Myocyte (in vitro differentiated cells): ENCODE data around the gene KSR1. TPM values are rescaled to one million over a fixed set of nuclear protein-coding genes. Genes with fewer than 3 reads are reported as not detected.

Source experiments
- DNase-seq: peaks from one replicate; pipeline ENCODE4 v3.0.0-alpha.2; 2012; ENCODE audit warnings: low read depth
- total RNA-seq: library from RNA; depleted of rRNA; stranded (reverse); fragments of >200 nt; gene quantifications from 2 replicates; pipeline ENCODE4 v1.2.3, GENCODE V29; 2014

The KSR1 gene
- total RNA-seq, 1 donor from 2014 or later: 11.7 TPM

DNA sequence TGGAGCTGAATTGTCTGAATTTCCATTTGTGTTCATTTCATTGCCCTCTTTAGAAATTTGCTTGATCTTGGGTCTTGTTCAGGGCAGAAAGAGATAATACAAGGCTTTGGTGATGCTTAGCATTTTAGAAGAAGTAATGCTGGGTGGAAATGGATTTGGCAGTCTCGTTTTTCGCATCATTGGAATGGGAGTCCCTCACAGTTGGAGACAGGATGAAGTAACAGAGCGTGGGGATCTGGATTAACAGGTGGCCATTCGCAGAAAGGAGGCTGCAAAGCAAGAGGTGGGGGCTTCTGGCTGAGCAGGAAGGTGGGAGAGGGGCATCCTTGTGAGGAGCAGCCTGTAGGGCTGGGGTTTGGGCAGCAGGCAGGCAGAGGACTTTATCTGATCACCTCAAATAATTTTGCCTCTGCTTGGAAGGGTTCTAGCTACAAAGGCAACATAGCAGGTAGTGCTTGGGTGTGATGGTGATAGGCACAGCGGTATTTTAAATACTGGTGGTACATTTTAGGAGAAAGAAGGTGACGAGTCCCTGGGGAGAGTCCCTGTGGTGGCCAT lies 17.0 kb downstream of the KSR1 start:
- DNase-seq: no peak

DNA sequence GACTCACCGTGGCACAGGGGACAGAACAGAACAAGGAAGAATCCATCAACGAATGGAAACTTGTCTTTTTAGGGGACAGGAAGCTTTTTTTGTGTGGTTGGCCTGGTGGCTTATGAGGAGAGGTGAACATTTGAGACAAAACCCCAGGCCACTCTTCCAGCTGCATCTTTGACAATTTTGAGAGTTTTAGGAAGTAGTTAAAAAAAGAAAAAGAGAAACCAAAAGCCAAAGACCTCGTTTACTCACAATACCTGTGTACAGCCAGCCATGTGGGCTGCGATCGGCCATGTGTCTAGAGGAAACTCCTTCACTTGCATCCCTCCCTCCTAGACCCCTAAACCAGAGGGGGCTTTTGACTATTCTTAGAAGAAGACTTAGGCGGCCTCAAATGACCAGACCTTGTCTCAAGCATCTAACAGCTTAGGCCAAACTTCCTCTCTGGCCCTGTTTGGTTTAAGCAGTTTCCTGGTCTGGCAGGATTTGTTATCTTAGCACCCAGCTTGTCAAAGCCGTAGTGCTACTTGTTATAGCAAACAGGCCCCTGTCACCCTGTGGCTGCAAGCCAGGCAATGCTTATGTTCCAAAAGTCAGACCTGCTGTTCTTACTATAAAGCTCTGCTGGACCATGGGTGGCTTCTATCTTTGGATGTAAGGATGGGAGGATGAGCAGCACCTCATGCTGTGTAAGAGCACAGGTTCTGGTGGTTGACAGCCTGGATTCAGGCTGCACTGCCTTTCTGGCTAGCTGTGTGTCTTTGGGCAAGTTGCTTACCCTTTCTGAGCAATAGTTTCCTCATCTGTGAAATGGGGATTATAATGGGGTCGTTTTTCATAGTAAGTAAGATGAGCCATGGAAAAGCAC lies 17.7 kb downstream of the KSR1 start:
- DNase-seq: no peak

DNA sequence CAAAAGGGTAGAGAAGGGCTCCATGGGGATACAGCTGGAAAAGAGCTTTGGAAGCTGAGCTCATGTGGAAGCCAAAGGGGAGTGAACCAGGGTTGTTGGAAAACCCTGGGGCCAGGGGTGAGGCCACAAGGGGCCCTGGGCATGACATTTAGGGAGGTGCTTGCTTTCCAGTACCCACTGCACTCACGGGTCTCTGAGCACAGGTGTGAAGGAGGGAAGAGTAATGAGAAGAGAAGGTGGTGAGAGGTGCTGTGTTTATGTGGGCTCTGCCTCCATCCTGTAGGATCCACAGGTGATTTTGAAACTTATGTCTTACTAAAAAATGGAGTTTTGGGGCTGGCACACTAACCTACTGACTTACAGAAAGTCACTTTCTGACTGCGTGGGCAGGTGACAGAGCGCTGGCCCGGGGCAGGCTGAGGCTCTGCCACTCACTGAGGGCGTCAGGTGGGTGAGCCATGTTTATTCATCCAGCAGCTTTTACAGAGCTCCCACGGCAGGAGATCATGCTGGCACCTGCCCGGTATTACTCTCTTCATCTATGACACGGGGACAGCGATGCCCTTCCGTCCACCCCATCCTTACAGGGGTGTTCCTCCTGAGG lies 18.9 kb downstream of the KSR1 start:
- DNase-seq: no peak

DNA sequence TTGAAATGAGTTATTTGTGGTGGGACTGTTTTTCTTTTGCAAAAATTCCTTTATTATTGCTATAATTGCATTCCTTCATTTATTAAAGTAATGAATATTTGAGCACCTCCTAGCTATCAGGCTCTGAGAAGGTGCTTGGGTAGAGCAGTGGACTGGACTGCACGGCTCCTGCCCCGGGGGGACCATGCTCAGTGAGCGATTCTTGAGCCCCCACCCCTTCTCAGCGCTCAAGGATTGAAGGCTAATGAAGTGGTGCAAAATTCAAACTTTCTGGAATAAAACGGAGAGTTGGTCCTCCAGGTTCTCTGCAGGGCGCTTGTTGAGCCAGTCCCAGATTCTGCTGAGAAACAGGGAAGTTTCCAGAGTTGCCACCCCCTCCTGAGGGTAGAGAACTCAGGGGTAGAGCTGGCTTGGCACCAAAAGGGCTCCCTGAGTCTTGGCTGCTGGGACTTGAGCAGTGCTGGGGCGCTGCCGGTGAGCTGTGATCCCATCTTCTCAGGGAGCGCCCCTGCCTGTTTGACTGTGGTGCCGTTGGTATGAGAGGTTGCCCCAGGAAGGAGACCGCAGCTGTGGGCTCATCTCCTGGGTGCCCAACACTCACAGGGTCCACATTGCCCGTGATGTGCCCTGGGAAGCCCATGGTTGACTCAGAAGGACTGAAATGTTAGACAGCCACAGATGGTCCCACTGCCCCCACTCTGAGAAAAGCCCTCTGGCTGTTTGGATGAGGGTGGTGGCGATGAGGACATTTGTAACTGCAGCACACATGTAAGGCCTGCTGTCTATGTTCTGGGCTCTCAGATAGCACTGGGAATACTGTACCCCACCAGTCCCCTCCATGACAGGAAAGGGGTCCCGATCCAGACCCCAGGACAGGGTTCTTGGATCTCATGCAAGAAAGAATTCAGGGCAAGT lies 20.0 kb downstream of the KSR1 start:
- DNase-seq: peak; percentile 18

DNA sequence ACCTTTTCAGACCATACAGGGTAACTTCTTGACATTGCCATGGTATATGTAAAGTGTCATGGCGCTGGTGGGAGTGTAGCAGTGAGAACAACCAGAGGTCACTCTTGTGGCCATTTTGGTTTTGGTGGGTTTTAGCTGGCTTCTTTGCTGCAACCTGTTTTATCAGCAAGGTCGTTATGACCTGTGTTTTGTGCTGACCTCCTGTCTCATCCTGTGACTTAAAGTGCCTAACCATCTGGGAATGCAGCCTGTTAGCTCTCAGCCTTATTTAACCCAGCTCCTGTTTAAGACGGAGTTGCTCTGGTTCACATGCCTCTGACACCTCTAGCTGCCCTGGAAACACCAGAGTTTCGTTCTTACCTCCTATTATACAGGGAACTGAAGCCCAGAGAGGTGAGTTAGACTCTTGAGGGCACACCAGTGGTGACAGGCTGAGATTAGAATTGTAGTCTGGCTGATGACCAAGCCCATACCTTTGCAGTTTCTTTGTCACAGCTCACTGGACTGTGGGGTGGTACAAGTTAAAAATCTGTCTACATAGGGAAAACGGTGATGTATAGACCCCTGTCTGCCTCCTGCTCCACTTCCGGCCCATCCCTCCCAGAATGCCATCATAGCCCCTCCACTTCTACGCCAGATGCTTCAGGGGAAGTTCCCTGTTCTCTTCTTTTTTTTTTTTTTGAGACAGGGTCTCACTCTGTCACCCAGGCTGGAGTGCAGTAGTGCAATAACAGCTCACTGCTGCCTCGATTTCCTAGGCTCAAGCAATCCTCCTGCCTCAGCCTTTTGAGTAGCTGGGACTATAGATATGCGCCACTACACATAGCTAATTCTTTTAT lies 21.0 kb downstream of the KSR1 start:
- DNase-seq: no peak

DNA sequence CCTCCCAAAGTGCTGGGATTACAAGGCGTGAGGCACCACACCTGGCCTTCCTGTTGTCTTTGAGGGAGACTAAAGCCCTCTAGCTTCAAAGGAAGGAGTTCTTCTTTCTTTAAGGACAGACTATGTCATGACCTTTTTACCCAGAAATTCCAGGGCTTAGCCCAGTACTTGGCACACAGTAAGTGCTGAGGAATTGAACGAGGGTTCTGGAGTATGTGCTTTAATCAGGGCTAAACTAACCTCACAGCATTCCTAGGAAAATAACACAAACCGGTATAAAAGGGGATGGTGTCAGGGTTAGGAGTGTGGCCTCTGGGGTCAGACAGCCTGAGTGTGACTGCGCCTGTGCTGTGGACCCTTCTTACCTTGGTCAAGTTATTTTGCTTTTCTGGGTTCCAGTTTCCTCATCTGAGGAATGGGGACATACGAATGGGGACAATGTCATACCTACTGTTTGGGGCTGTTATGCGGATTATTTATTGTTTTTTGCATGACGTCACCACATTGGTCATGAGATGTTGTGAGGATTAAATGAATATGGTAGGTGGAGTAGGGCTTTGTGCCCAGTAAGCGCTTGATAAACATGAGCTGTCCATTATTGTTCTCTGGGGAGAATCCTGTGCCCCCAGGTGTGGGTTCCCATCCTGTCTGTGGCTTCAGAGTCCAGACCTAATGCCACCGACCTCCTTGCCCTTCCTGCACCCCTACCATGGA lies 21.9 kb downstream of the KSR1 start:
- no peak for DNase-seq

DNA sequence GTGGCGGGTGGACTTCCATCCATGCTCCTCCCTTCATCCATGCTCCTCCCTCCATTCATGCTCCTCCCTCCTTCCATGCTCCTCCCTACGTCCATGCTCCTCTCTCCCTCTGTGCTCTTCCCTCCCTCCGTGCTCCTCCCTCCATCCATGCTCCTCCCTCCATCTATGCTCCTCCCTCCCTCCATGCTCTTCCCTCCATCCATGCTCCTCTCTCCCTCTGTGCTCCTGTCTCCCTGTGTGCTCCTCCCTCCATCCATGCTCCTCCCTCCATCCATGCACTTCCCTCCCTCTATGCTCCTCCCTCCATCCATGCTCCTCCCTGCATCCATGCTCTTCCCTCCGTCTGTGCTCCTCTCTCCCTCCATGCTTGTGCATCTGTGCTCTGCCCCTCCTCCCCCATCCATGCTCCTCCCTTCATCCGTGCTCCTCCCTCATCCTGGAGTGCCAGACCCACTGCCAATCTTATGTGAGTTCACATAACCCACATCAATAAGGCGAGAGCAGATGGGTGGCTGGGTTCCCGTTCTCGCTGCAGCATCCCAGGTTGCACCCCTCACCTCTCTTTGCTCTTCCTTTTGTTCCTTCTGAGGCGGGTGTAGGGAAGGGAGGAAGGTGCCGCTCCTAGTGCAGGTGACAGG lies 22.8 kb downstream of the KSR1 start:
- DNase-seq: no peak

DNA sequence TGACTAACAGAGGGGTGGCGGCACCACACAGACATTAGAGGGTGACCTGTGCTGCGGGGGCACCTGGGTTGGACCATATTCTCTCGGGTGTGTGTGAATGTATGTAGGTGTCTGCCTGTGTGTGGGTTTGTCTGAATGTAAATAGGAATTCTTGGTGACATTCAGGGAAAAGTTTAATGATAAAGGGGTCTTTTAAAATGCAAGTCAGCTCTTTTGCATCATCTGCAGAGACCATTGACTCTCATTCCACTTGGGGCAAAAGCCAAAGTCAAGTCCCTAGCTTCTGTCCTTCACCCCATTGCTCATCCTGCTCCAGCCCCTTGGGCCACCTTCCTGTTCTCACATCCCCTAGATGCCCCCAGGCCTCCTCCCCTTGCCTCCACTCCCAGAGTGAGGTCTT lies 23.6 kb downstream of the KSR1 start:
- no peak for DNase-seq

DNA sequence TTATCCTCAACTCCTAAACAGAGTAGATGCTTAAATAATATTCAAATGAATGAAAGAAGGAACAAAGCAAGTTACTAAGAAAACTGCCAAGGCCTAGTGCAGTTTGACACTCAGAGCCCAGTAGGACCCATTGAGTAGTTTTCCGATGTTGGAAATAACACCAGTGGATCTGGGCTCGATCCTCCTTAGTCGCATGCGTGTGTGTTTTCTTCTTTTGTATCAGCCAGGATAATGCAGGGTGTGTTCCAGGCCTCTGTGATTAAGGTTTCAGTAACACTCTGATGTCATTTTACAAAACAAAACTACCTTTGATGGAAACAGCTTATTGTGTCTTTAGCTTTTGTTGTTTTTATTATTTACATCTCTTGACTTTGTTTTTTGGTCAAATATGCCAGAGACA lies 24.5 kb downstream of the KSR1 start:
- DNase-seq: no peak

DNA sequence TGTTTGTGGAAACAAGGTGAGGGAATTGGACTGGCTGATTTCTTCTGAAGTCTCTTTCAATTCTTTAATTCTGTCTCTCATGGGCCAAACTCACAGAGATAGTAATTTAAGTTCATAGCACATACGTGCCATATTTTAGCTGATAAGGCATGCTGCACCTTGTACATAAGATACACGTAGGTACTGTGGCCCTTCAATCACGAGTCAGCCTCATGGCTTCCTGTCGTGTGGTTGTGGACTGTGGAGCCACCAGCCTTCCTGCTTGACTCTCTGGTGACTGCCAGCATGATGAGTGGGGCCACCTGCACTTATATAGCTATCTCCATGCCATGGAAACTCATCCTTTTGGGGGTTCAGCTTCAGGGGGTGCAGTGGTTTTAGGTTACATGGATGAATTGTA lies 25.1 kb downstream of the KSR1 start:
- no peak for DNase-seq

DNA sequence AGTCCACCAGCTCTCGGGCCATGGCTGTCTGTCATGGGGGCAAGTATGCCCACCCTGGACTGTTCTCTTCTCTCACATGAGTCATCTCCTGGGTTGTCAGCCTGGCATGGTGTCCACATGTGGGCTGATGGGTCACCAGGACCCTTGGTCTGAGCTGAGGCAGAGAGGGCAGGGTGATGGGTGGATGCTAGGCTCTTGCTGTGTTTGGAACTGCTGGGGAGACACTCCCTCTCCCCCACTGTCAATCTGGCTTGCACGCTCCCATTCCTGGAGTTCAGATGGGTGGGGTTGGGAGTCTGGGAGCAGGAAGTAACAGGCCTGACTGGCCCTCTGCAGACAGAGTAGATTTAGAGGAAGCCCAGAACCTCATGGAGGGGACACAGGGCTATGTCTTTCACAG lies 28.9 kb downstream of the KSR1 start:
- DNase-seq: no peak

DNA sequence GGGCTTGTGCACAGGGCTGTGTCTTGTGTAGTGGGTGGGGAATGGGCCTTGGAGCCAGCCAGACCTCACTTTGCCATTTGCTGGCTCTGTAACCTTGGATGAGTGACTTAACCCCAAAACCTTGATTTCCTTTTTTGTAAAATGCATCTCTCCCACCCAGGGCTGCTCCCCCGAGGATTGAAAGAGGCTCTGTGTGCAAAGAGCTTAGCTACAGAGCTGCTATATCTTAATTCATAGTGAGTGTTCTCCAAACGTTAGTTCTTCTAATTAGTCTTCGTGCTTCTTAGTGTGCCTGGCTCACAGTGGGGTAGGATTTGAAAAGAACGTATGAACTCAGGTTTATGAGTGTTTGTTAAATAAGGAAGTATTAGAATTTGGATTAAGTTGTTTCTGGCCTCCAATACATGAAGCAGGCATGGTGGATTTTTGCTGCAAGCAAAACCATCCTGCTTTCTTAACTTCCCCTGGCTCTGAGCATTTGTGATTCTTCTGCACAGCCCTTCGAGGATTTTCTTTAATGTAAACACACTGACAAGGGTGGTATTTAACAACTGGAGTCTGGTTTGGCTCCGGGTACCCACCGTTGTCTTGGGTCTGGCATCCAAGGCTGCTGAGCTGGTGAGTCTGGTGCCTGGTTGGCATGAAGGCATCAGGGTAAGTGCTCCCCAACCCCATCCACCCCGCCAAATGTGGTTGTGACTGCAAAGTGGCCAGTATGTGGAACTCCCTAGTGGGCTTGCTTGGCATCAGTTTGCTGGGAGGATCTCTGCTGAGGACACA lies 29.7 kb downstream of the KSR1 start:
- no peak for DNase-seq

DNA sequence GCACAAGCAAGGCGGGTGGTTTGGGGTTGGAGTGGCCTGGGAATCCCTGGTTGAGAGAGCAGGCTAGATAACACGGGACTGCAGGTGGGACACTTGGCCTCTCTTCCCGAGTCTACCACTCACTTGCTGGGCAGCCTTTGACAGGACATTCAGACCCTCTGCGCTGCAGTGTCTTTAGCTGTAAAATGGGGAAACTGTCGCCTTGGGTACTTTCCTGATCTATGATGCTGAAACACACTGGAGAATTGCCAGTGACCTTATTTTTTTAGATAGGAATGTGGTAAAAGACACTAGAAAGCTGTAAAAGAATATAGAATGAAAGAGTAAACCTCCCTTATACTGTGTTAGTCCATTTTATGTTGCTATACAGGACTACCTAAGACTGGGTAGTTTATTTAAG lies 30.5 kb downstream of the KSR1 start:
- DNase-seq: no peak

DNA sequence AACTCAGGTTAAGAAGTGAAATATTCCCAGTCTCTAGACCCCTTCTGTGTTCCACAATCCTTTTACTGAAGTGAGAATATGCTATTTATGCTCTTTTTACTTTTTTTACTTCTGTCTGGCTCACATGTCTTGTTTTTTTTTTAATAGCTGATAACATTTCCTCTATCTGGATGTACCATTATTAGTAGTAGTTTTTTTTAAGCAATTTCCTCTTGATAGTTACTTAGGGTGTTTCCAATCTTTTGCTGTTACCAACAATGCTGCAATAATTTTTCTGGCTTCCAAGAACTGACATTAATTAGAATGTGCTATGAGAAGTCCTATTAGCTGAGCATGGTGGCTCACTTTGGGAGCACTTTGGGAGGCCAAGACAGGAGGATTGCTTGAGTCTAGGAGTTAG lies 32.0 kb downstream of the KSR1 start:
- DNase-seq: no peak

DNA sequence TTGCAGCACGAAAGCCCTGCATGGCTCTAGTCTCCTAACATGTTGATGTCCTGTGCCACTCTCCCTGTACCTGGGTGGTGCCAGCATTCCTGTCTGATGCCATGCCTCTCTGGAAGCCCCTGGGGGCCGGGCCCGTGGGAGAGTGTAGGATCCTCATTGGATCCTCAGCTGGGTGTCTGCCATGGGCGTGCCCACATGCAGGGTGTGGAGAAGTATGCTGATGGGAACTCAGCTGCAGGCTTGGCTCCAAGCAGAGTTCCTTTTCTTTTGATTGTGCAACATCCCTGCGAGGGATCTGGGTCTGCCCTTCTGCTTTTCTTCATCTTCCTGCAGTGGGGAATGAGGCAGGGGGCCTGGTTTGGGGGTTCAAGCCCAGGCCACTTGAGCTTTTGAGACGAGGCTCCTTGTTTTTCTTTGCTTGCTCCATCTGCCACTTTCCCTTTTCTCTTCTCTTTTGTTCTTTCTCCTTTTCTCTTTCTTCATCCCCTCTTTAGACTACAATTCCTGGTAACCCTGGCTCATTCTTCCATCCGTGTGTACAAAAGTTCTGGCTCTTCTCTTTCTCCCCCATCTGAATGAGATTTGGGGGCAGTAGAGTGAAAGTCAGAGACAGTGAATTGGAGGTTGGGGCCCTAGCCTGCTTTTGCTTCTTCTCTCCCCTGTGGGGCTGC lies 32.9 kb downstream of the KSR1 start:
- peak; percentile 60 for DNase-seq

DNA sequence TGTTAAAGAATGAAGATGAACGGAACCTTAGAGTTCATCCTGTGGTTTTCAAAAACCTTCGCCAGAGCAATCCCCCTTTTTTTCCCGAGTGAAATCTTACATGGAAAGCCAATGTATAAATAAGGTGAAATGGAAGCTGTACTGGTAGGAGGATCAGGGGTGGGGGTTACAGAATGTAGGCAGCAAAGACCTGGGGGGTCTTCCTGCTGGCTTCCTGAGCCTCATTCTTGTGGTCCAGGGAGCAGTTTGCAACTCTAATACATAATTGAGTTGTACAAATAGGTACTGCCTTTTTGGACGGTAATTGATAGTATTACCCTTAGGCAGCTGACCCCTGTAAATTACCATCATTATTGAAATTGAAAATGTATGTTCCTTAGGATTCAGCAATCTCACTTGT lies 34.1 kb downstream of the KSR1 start:
- no peak for DNase-seq

DNA sequence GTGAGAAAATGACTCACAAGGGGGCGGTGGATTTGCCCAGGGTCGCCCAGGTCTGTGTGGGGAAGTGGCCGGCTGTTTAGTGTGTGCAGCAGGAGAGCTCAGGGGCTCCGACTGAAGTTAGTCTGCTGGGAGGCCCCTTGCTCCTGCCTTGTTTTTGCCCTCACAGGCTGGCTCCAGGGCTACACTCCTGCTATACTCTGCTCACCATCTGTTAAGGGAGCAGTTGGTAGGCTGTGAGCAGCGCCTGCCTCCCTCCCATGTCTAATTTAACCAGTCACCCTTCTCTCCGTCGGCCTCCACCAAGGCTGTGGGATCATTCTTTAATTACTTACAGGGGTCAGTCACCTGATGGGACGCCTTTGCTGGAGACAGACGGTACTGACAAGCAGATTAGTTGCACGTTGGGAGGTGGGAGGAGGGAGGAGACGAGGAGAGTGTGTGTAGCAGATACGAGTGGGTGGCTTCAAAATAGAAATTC lies 35.5 kb downstream of the KSR1 start:
- DNase-seq: no peak

DNA sequence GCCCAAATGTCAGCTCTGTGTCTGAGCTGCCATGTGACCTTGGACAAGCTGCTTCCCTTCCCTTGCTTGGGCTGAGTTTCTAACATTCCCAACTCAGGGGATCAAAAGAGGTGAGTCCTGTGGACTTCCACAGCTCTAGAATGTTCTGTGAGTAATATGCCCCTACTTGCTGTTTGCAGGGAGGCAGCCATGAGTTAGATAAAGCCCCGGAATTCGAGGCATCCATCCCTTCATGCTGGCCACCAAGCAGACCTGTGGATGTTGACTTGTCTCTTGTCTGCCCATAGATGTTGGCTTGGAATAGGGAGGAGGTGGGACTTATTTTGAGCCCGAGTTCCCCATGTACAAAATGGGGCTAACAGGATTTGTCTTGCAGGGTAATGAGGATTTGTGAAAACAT lies 36.2 kb downstream of the KSR1 start:
- DNase-seq: no peak
